K562 (cell line): ENCODE measurements around the gene CCDC28B.

ENCODE experiments used
- BRF2 ChIP-seq: IDR thresholded peaks from 3 replicates; pipeline ENCODE4 v1.6.1; 2011; ENCODE audit warnings: borderline replicate concordance, mild to moderate bottlenecking; ENCODE audit not compliant: insufficient read length, insufficient read depth
- CTCF ChIP-seq, 3 experiments: IDR thresholded peaks in 2 of 3; conservative IDR thresholded peaks in 1 of 3; 2 replicates each; pipeline ENCODE4 v1.5.1; 2011 to 2012; ENCODE audit warnings: low read length in 3 of 3, mild to moderate bottlenecking in 3 of 3, control low read depth in 2 of 3, improper control_type of control experiment in 1 of 3, inconsistent platforms in 1 of 3, low read depth in 1 of 3, mixed read lengths in 1 of 3, moderate library complexity in 1 of 3; ENCODE audit not compliant: insufficient read depth in 2 of 3
- FIP1L1 ChIP-seq: fragments of 200-400 bp; formaldehyde crosslinking; IDR thresholded peaks from 2 replicates; pipeline ENCODE4 v1.6.1; 2018; ENCODE audit warnings: mild to moderate bottlenecking, low read depth, low read length; ENCODE audit not compliant: poor library complexity, severe bottlenecking
- LCOR ChIP-seq: sonication (generic); formaldehyde crosslinking; IDR thresholded peaks from 2 replicates; pipeline ENCODE4 v1.8.0; 2022; ENCODE audit warnings: mild to moderate bottlenecking, missing genetic modification reagents
- MEF2A ChIP-seq: IDR thresholded peaks from 2 replicates; pipeline ENCODE4 v1.6.1; 2011; ENCODE audit warnings: low read depth, mild to moderate bottlenecking, low read length, moderate library complexity; ENCODE audit not compliant: control insufficient read depth
- RAD21 ChIP-seq, 2 experiments: fragments of 250-450 bp in 1 of 2; fragments of 450-650 bp in 1 of 2; sonication (Bioruptor Pico) in 1 of 2; formaldehyde crosslinking in 1 of 2; IDR thresholded peaks in 1 of 2; conservative IDR thresholded peaks in 1 of 2; 2 replicates each; pipeline versions ENCODE4 v1.4.0 to v1.8.0; 2020 to 2022; ENCODE audit warnings: mild to moderate bottlenecking in 2 of 2, moderate library complexity in 1 of 2
- SMAD3 ChIP-seq: fragments of 450-650 bp; formaldehyde crosslinking; conservative IDR thresholded peaks from 2 replicates; pipeline ENCODE4 v1.4.0; 2020; ENCODE audit warnings: mild to moderate bottlenecking
- TCF7L2 ChIP-seq: fragments of 150-350 bp; IDR thresholded peaks from 2 replicates; pipeline ENCODE4 v1.6.1; 2016; ENCODE audit warnings: low read depth, mild to moderate bottlenecking, low read length, moderate library complexity
- ZBTB1 ChIP-seq: sonication (generic); formaldehyde crosslinking; IDR thresholded peaks from 2 replicates; pipeline ENCODE4 v1.8.1; 2023; ENCODE audit warnings: missing genetic modification reagents, low read depth, mild to moderate bottlenecking, borderline replicate concordance
- ZNF384 ChIP-seq: IDR thresholded peaks from 2 replicates; pipeline ENCODE4 v1.6.1; 2012; ENCODE audit warnings: low read depth, low read length, improper control_type of control experiment
- ZNF76 ChIP-seq: fragments of 250-450 bp; sonication (Bioruptor Pico); IDR thresholded peaks from 2 replicates; pipeline ENCODE4 v1.4.0; 2020; ENCODE audit warnings: mild to moderate bottlenecking, moderate library complexity, borderline replicate concordance
- TF ChIP-seq, protein P1 (sequence below): sonication (generic); formaldehyde crosslinking; IDR thresholded peaks from 2 replicates; pipeline ENCODE4 v1.9.0; 2022; ENCODE audit warnings: mild to moderate bottlenecking, missing genetic modification reagents
- TF ChIP-seq, protein P2 (sequence below): fragments of 450-650 bp; IDR thresholded peaks from 2 replicates; pipeline ENCODE4 v1.6.1; 2014; ENCODE audit warnings: low read depth, mild to moderate bottlenecking, moderate library complexity, borderline replicate concordance

DNA sequence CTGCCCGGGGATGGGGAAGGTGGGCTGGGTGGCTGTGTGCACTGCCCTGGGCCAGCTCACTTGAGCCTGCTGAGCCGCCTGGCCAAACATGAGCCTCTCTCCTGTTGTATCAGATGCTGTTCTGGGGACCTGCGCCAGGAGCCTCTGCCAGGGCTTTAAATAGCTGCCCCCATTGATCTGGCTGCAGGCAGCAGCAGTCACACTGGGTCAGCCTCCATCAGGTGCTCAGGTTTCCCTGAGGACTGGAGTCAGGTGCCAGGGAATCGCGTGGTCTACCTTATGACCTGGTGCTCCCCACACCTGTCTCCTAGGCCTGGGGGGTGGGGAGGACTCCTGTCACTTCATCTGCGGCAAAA lies 700 bp upstream of the CCDC28B start:
- no peak for TF ChIP-seq CTCF (IDR thresholded peaks at IDR 0.05 in 2 of 3, conservative IDR thresholded peaks at IDR 0.05 in 1 of 3; ENCODE audit: insufficient read depth in 2 of 3, low read depth in 1 of 3, low read length in 3 of 3)
- TF ChIP-seq BRF2 = no peak
- no peak for TF ChIP-seq ZBTB1 (CRISPR knock-in tag)
- no peak for TF ChIP-seq LCOR (CRISPR knock-in tag)
- TF ChIP-seq SMAD3 = no peak
- TF ChIP-seq TCF7L2 = no peak
- no peak for TF ChIP-seq ZNF384
- TF ChIP-seq FIP1L1 = no peak
- no peak for TF ChIP-seq RAD21 (CRISPR knock-in tag; conservative IDR thresholded peaks at IDR 0.05 in 1 of 2, IDR thresholded peaks at IDR 0.05 in 1 of 2)
- TF ChIP-seq MEF2A = no peak
- TF ChIP-seq ZNF76 (CRISPR knock-in tag) = no peak
- TF ChIP-seq, protein P1, sequence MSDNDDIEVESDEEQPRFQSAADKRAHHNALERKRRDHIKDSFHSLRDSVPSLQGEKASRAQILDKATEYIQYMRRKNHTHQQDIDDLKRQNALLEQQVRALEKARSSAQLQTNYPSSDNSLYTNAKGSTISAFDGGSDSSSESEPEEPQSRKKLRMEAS (CRISPR knock-in tag) = no peak
- TF ChIP-seq, protein P2, sequence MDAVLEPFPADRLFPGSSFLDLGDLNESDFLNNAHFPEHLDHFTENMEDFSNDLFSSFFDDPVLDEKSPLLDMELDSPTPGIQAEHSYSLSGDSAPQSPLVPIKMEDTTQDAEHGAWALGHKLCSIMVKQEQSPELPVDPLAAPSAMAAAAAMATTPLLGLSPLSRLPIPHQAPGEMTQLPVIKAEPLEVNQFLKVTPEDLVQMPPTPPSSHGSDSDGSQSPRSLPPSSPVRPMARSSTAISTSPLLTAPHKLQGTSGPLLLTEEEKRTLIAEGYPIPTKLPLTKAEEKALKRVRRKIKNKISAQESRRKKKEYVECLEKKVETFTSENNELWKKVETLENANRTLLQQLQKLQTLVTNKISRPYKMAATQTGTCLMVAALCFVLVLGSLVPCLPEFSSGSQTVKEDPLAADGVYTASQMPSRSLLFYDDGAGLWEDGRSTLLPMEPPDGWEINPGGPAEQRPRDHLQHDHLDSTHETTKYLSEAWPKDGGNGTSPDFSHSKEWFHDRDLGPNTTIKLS = no peak
